ENCODE measurements around the gene PTPN2. TPM values are rescaled to one million over a fixed set of nuclear protein-coding genes. Genes with fewer than 3 reads are reported as not detected.

Gene PTPN2
- polyA plus RNA-seq (2012; ENCODE audit: missing spikeins), result 37.5 TPM

GRCh38 chr18:12883684-12884405, at the start of gene PTPN2:
Gene PTPN2, minus strand, starts transcription at chr18:12884237. Its CDS starts 96 bp downstream, at chr18:12884141.
- FAIRE-seq, result peak; percentile 97
- TF ChIP-seq POLR2AphosphoS5 (IDR thresholded peaks at IDR 0.05; ENCODE audit: low read depth, low read length) (peak; percentile 99), POLR2A (IDR thresholded peaks at IDR 0.05; ENCODE audit: low read depth, low read length) (peak; percentile 99), TAF1 (IDR thresholded peaks at IDR 0.05; ENCODE audit: borderline replicate concordance, low read depth, low read length) (peak; percentile 68)
- peak; percentile 82 for DNase-seq (ENCODE audit: insufficient read length)

- DNase-seq (ENCODE audit: insufficient read length), result no peak
- TF ChIP-seq POLR2A (IDR thresholded peaks at IDR 0.05; ENCODE audit: low read depth, low read length) (no peak), POLR2AphosphoS5 (IDR thresholded peaks at IDR 0.05; ENCODE audit: low read depth, low read length) (no peak), TAF1 (IDR thresholded peaks at IDR 0.05; ENCODE audit: borderline replicate concordance, low read depth, low read length) (no peak)
- no peak for FAIRE-seq
These were observed 49.3 kb upstream of the PTPN2 start for GRCh38 chr18:12933327-12933726.

- FAIRE-seq (peak; percentile 21), DNase-seq (ENCODE audit: insufficient read length) (no peak)
- no peak for TF ChIP-seq POLR2A (IDR thresholded peaks at IDR 0.05; ENCODE audit: low read depth, low read length)
- TF ChIP-seq POLR2AphosphoS5 (IDR thresholded peaks at IDR 0.05; ENCODE audit: low read depth, low read length), result no peak
- TF ChIP-seq TAF1 (IDR thresholded peaks at IDR 0.05; ENCODE audit: borderline replicate concordance, low read depth, low read length), result no peak
These were observed 46.9 kb upstream of the PTPN2 start for GRCh38 chr18:12930908-12931307.

- TF ChIP-seq POLR2A (IDR thresholded peaks at IDR 0.05; ENCODE audit: low read depth, low read length), result no peak
- no peak for TF ChIP-seq TAF1 (IDR thresholded peaks at IDR 0.05; ENCODE audit: borderline replicate concordance, low read depth, low read length)
- TF ChIP-seq POLR2AphosphoS5 (IDR thresholded peaks at IDR 0.05; ENCODE audit: low read depth, low read length), result no peak
- no peak for DNase-seq (ENCODE audit: insufficient read length)
- FAIRE-seq, result no peak
These were observed 46.3 kb upstream of the PTPN2 start for GRCh38 chr18:12930376-12930775.

GRCh38 chr18:12929477-12930083, 45.5 kb upstream of the PTPN2 start:
- FAIRE-seq (no peak), DNase-seq (ENCODE audit: insufficient read length) (no peak)
- TF ChIP-seq TAF1 (IDR thresholded peaks at IDR 0.05; ENCODE audit: borderline replicate concordance, low read depth, low read length), result no peak
- no peak for TF ChIP-seq POLR2AphosphoS5 (IDR thresholded peaks at IDR 0.05; ENCODE audit: low read depth, low read length)
- TF ChIP-seq POLR2A (IDR thresholded peaks at IDR 0.05; ENCODE audit: low read depth, low read length), result no peak

GRCh38 chr18:12928641-12929040, 44.6 kb upstream of the PTPN2 start:
- DNase-seq (ENCODE audit: insufficient read length), result no peak
- FAIRE-seq, result no peak
- TF ChIP-seq TAF1 (IDR thresholded peaks at IDR 0.05; ENCODE audit: borderline replicate concordance, low read depth, low read length) (no peak), POLR2A (IDR thresholded peaks at IDR 0.05; ENCODE audit: low read depth, low read length) (no peak), POLR2AphosphoS5 (IDR thresholded peaks at IDR 0.05; ENCODE audit: low read depth, low read length) (no peak)

GRCh38 chr18:12928206-12928605, 44.2 kb upstream of the PTPN2 start:
- no peak for TF ChIP-seq POLR2AphosphoS5 (IDR thresholded peaks at IDR 0.05; ENCODE audit: low read depth, low read length)
- TF ChIP-seq TAF1 (IDR thresholded peaks at IDR 0.05; ENCODE audit: borderline replicate concordance, low read depth, low read length), result no peak
- no peak for TF ChIP-seq POLR2A (IDR thresholded peaks at IDR 0.05; ENCODE audit: low read depth, low read length)
- FAIRE-seq, result no peak
- no peak for DNase-seq (ENCODE audit: insufficient read length)

- DNase-seq (ENCODE audit: insufficient read length) (no peak), FAIRE-seq (no peak)
- TF ChIP-seq POLR2AphosphoS5 (IDR thresholded peaks at IDR 0.05; ENCODE audit: low read depth, low read length), result no peak
These were observed 40.6 kb upstream of the PTPN2 start for GRCh38 chr18:12924616-12925015.

- DNase-seq (ENCODE audit: insufficient read length) (no peak), FAIRE-seq (no peak)
- TF ChIP-seq TAF1 (IDR thresholded peaks at IDR 0.05; ENCODE audit: borderline replicate concordance, low read depth, low read length), result no peak
- no peak for TF ChIP-seq POLR2AphosphoS5 (IDR thresholded peaks at IDR 0.05; ENCODE audit: low read depth, low read length)
- no peak for TF ChIP-seq POLR2A (IDR thresholded peaks at IDR 0.05; ENCODE audit: low read depth, low read length)
These were observed 38.2 kb upstream of the PTPN2 start for GRCh38 chr18:12922266-12922665.

GRCh38 chr18:12921178-12921577, 37.1 kb upstream of the PTPN2 start:
- FAIRE-seq (no peak), DNase-seq (ENCODE audit: insufficient read length) (no peak)
- TF ChIP-seq TAF1 (IDR thresholded peaks at IDR 0.05; ENCODE audit: borderline replicate concordance, low read depth, low read length) (no peak), POLR2A (IDR thresholded peaks at IDR 0.05; ENCODE audit: low read depth, low read length) (no peak), POLR2AphosphoS5 (IDR thresholded peaks at IDR 0.05; ENCODE audit: low read depth, low read length) (no peak)

GRCh38 chr18:12911929-12912703, 28.1 kb upstream of the PTPN2 start:
- FAIRE-seq (no peak), DNase-seq (ENCODE audit: insufficient read length) (no peak)
- no peak for TF ChIP-seq TAF1 (IDR thresholded peaks at IDR 0.05; ENCODE audit: borderline replicate concordance, low read depth, low read length)
- TF ChIP-seq POLR2AphosphoS5 (IDR thresholded peaks at IDR 0.05; ENCODE audit: low read depth, low read length), result no peak
- TF ChIP-seq POLR2A (IDR thresholded peaks at IDR 0.05; ENCODE audit: low read depth, low read length), result no peak

All from GM12892 (cell line).